Measurements from ENCODE around the gene GAGE10.
"Not testable (repeated sequence)": the region's sequence is repeated elsewhere in the genome, so short reads cannot be mapped to it uniquely, and the experiment has no call there.

Gene GAGE10

GRCh38 chrX:49330421-49330820 is 27.0 kb downstream of the GAGE10 start:
- not testable (repeated sequence) for DNase-seq

GRCh38 chrX:49331282-49331681 is 27.8 kb downstream of the GAGE10 start, which contains the start of gene GAGE13:
Gene GAGE13 (plus strand): TSS chrX:49331582. CDS start chrX:49332738, 1,156 bp downstream.
- DNase-seq = not testable (repeated sequence)

- DNase-seq = not testable (repeated sequence)
These were observed 28.4 kb downstream of the GAGE10 start for GRCh38 chrX:49331841-49332240.

- DNase-seq = not testable (repeated sequence)
These were observed 38.0 kb downstream of the GAGE10 start for GRCh38 chrX:49341449-49341848.

- not testable (repeated sequence) for DNase-seq
These were observed 41.2 kb downstream of the GAGE10 start for GRCh38 chrX:49344496-49345175.

GRCh38 chrX:49345402-49345801 is 42.0 kb downstream of the GAGE10 start:
- DNase-seq = not testable (repeated sequence)

GRCh38 chrX:49346150-49346549 is 42.7 kb downstream of the GAGE10 start:
- not testable (repeated sequence) for DNase-seq
